Measurements from ENCODE around the gene RELA.

DNA sequence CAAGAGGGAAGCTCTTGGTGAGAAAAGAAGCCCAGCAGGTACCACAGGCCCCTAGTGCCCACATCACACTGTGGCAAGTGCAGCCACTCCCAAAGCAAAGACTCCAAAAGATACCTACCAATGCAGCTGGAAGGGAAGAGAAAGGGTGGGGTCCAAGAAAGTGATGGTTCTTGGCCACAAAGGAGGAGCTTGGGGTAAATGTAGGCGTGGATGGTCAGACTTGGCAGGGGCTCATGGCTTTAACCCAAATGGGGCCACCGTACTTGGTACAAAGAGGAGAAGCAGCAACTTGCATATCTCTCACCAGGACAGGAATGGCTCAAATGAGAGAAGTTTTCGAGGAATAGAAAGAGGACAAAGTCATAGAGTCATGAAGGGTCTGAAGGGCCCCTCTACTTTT lies 53.5 kb downstream of the RELA start:
- TF ChIP-seq, protein P1, sequence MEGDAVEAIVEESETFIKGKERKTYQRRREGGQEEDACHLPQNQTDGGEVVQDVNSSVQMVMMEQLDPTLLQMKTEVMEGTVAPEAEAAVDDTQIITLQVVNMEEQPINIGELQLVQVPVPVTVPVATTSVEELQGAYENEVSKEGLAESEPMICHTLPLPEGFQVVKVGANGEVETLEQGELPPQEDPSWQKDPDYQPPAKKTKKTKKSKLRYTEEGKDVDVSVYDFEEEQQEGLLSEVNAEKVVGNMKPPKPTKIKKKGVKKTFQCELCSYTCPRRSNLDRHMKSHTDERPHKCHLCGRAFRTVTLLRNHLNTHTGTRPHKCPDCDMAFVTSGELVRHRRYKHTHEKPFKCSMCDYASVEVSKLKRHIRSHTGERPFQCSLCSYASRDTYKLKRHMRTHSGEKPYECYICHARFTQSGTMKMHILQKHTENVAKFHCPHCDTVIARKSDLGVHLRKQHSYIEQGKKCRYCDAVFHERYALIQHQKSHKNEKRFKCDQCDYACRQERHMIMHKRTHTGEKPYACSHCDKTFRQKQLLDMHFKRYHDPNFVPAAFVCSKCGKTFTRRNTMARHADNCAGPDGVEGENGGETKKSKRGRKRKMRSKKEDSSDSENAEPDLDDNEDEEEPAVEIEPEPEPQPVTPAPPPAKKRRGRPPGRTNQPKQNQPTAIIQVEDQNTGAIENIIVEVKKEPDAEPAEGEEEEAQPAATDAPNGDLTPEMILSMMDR (IDR thresholded peaks at IDR 0.05) = no peak
- TF ChIP-seq EZH2 (IDR thresholded peaks at IDR 0.05; ENCODE audit: borderline replicate concordance, insufficient read depth, low read depth, low read length, poor library complexity, severe bottlenecking) = no peak

All from B cell (primary cell).